Skeletal muscle tissue (tissue), 4 donors: ENCODE results near the gene HBD. TPM values are rescaled to one million over a fixed set of nuclear protein-coding genes. Genes with fewer than 3 reads are reported as not detected.

ENCODE experiments used
- H3K27ac ChIP-seq: one replicate; pipeline ENCODE4 v1.7.0; 2013; ENCODE audit warnings: mild to moderate bottlenecking, low read depth, low read length, inconsistent platforms
- H3K27me3 ChIP-seq, 3 donors: one replicate each; pipeline ENCODE4 v1.7.0; 2013; ENCODE audit warnings: low read length in 3 of 3; ENCODE audit not compliant: control insufficient read depth in 3 of 3, insufficient read depth in 3 of 3
- H3K36me3 ChIP-seq, 3 donors: one replicate each; pipeline ENCODE4 v1.7.0; 2013; ENCODE audit warnings: low read length in 3 of 3; ENCODE audit not compliant: control insufficient read depth in 3 of 3, insufficient read depth in 3 of 3
- H3K4me1 ChIP-seq, 3 donors: one replicate each; pipeline ENCODE4 v1.7.0; 2013; ENCODE audit warnings: low read length in 3 of 3, mild to moderate bottlenecking in 3 of 3; ENCODE audit not compliant: control insufficient read depth in 3 of 3, insufficient read depth in 3 of 3
- H3K4me3 ChIP-seq, 3 donors: one replicate each; pipeline ENCODE4 v1.7.0; 2013; ENCODE audit warnings: low read length in 3 of 3
- H3K9ac ChIP-seq, 3 donors: one replicate each; pipeline ENCODE4 v1.7.0; 2013; ENCODE audit warnings: low read length in 3 of 3, mild to moderate bottlenecking in 3 of 3, moderate library complexity in 2 of 3, low read depth in 1 of 3
- H3K9me3 ChIP-seq, 3 donors: one replicate each; pipeline ENCODE4 v1.7.0; 2013; ENCODE audit warnings: low read length in 3 of 3; ENCODE audit not compliant: control insufficient read depth in 3 of 3
- total RNA-seq: library from RNA; depleted of rRNA; stranded (reverse); fragments of >200 nt; gene quantifications from one replicate; pipeline ENCODE4 v1.2.3, GENCODE V29; 2014
- donor health status: Osteomylitis.

Gene HBD
- total RNA-seq, 1 donor from 2014 or later: not detected

GRCh38 chr11:5235364-5236095 lies 1.2 kb upstream of the HBD start:
- Histone ChIP-seq H3K36me3 (no peaks in the 10 kb centered on the region), H3K9ac (no peak overlapping the region), H3K4me1 (no peaks in the 10 kb centered on the region), H3K27me3 (no peaks in the 10 kb centered on the region), H3K9me3 (no peaks in the 10 kb centered on the region), H3K27ac (no peak overlapping the region), H3K4me3 (no peak overlapping the region)

- Histone ChIP-seq H3K36me3 (no peaks in the 10 kb centered on the region), H3K9ac (no peak overlapping the region), H3K4me1 (no peaks in the 10 kb centered on the region), H3K27me3 (no peaks in the 10 kb centered on the region), H3K27ac (no peak overlapping the region), H3K4me3 (no peak overlapping the region), H3K9me3 (no peaks in the 10 kb centered on the region)
Measured at GRCh38 chr11:5233307-5233706, 976 bp downstream of the HBD start.

- no peaks in the 10 kb centered on the region for H3K27me3 ChIP-seq
- no peaks in the 10 kb centered on the region for H3K9me3 ChIP-seq
- H3K9ac ChIP-seq: no peak overlapping the region
- H3K36me3 ChIP-seq: no peaks in the 10 kb centered on the region
- no peak overlapping the region for H3K4me3 ChIP-seq
- H3K27ac ChIP-seq: no peak overlapping the region
- no peaks in the 10 kb centered on the region for H3K4me1 ChIP-seq
Measured at GRCh38 chr11:5232821-5233220, 1.5 kb downstream of the HBD start.

GRCh38 chr11:5232176-5232575 lies 2.1 kb downstream of the HBD start:
- Histone ChIP-seq H3K27me3 (no peaks in the 10 kb centered on the region), H3K36me3 (no peaks in the 10 kb centered on the region), H3K4me1 (no peaks in the 10 kb centered on the region), H3K9me3 (no peaks in the 10 kb centered on the region), H3K27ac (no peak overlapping the region), H3K4me3 (no peak overlapping the region), H3K9ac (no peak overlapping the region)

DNA sequence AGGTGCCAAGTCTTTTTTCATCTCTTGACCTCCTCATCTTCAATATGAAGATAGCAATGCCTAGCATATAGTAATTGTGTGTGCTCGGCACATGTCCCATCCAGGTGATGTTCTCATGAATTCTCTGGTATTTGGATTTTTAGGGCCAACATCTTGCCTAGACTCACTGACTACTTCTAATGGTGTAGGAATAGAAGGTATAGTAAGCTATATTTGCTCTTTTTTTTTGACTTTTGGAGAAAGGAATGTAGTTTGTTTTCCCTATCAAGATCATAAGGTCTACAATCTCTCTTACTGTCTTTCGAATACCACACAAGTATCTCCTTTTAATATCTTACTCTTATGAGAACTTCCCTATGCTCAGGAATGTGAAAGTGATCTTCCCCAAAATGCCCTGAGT lies 3.2 kb downstream of the HBD start:
- no peak overlapping the region for H3K9ac ChIP-seq
- H3K27ac ChIP-seq: no peak overlapping the region
- H3K4me3 ChIP-seq: no peak overlapping the region
- no peaks in the 10 kb centered on the region for H3K4me1 ChIP-seq
- no peaks in the 10 kb centered on the region for H3K27me3 ChIP-seq
- no peaks in the 10 kb centered on the region for H3K36me3 ChIP-seq
- no peaks in the 10 kb centered on the region for H3K9me3 ChIP-seq

GRCh38 chr11:5230266-5230665 lies 4.0 kb downstream of the HBD start:
- no peaks in the 10 kb centered on the region for H3K36me3 ChIP-seq
- no peak overlapping the region for H3K27ac ChIP-seq
- no peaks in the 10 kb centered on the region for H3K27me3 ChIP-seq
- H3K4me3 ChIP-seq: no peak overlapping the region
- no peaks in the 10 kb centered on the region for H3K4me1 ChIP-seq
- H3K9ac ChIP-seq: no peak overlapping the region
- no peaks in the 10 kb centered on the region for H3K9me3 ChIP-seq

DNA sequence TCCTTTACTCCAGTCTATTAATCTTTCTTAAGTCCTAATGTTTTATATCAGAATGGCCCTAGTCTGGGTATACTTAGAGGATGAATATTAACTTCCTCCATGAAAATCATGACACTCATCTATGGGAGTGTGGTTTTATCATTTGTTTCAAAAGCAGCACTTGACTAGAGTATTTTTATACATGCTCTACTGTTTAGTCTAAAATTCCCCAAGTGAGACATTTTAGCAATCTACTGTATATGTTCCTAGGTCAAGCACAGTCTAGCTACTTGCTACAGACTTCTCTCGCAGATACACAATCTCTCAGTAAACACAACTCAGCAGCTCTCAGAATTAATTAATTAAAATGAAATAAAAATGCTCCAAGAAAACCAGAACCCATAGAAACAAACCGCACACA lies 4.5 kb downstream of the HBD start:
- no peak overlapping the region for H3K9ac ChIP-seq
- H3K4me1 ChIP-seq: no peaks in the 10 kb centered on the region
- no peaks in the 10 kb centered on the region for H3K9me3 ChIP-seq
- no peak overlapping the region for H3K27ac ChIP-seq
- no peaks in the 10 kb centered on the region for H3K36me3 ChIP-seq
- H3K27me3 ChIP-seq: no peaks in the 10 kb centered on the region
- no peak overlapping the region for H3K4me3 ChIP-seq

GRCh38 chr11:5229356-5229755 lies 4.9 kb downstream of the HBD start:
- Histone ChIP-seq H3K4me3 (no peak overlapping the region), H3K9me3 (no peaks in the 10 kb centered on the region), H3K27ac (no peak overlapping the region)

DNA sequence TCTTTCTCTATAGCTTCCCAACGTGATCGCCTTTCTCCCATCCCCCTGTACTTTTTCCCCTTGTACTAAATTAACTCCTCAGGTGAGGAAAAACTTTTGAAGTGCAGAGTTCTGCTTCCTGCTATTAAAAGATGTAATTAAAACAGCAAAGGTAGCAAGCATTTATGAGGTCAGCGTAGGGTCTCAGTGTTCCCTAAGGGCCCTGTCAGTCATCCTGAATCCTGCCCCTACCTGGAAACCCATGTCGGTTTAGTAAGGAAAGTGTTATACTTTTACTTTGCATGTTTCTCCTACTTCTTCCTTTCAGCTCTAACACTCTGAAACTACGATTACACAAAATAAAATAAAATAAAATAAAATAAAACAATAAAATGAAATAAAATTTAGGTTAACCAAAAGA lies 6.2 kb downstream of the HBD start:
- H3K9me3 ChIP-seq: no peaks in the 10 kb centered on the region
- no peak overlapping the region for H3K4me3 ChIP-seq
- H3K27ac ChIP-seq: no peak overlapping the region
- no peaks in the 10 kb centered on the region for H3K4me1 ChIP-seq
- H3K27me3 ChIP-seq: no peaks in the 10 kb centered on the region
- H3K36me3 ChIP-seq: no peaks in the 10 kb centered on the region
- H3K9ac ChIP-seq: no peak overlapping the region

More at GRCh38 chr11:5229356-5229755, 4.9 kb downstream of the HBD start:
- Histone ChIP-seq H3K4me1 (no peaks in the 10 kb centered on the region), H3K27me3 (no peaks in the 10 kb centered on the region), H3K9ac (no peak overlapping the region), H3K36me3 (no peaks in the 10 kb centered on the region)

DNA sequence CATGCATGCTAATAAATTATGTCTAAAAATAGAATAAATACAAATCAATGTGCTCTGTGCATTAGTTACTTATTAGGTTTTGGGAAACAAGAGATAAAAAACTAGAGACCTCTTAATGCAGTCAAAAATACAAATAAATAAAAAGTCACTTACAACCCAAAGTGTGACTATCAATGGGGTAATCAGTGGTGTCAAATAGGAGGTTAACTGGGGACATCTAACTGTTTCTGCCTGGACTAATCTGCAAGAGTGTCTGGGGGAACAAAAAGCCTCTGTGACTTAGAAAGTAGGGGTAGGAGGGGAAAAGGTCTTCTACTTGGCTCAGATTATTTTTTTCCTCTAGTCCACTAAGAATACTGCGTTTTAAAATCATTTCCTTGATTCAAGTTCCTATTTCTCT lies 6.6 kb downstream of the HBD start:
- Histone ChIP-seq H3K36me3 (no peaks in the 10 kb centered on the region), H3K4me1 (no peaks in the 10 kb centered on the region), H3K4me3 (no peak overlapping the region), H3K9ac (no peak overlapping the region), H3K27ac (no peak overlapping the region), H3K27me3 (no peaks in the 10 kb centered on the region), H3K9me3 (no peaks in the 10 kb centered on the region)
